Endothelial cell (in vitro differentiated cells): ENCODE results near the gene PET100. TPM values are rescaled to one million over a fixed set of nuclear protein-coding genes. Genes with fewer than 3 reads are reported as not detected.

ENCODE experiments used
- DNase-seq: peaks from one replicate; pipeline ENCODE4 v3.0.0; 2021; ENCODE audit warnings: low spot score
- H3K27ac Mint-ChIP-seq: one replicate; pipeline ENCODE4 v1.8.0; 2021; ENCODE audit warnings: mixed read lengths, inconsistent platforms; ENCODE audit not compliant: unreplicated experiment
- H3K27me3 Mint-ChIP-seq: one replicate; pipeline ENCODE4 v1.8.0; 2021; ENCODE audit warnings: mild to moderate bottlenecking, moderate library complexity, mixed read lengths, inconsistent platforms; ENCODE audit not compliant: unreplicated experiment
- H3K36me3 Mint-ChIP-seq: one replicate; pipeline ENCODE4 v1.8.0; 2021; ENCODE audit warnings: mild to moderate bottlenecking, low read depth, mixed read lengths, inconsistent platforms; ENCODE audit not compliant: unreplicated experiment
- H3K4me1 Mint-ChIP-seq: one replicate; pipeline ENCODE4 v1.8.0; 2021; ENCODE audit warnings: mild to moderate bottlenecking, mixed read lengths, inconsistent platforms; ENCODE audit not compliant: unreplicated experiment
- H3K4me3 Mint-ChIP-seq: one replicate; pipeline ENCODE4 v1.8.0; 2021; ENCODE audit warnings: mild to moderate bottlenecking, mixed read lengths, inconsistent platforms; ENCODE audit not compliant: unreplicated experiment
- H3K9me3 Mint-ChIP-seq: one replicate; pipeline ENCODE4 v1.8.0; 2021; ENCODE audit warnings: mixed read lengths, inconsistent platforms; ENCODE audit not compliant: unreplicated experiment
- total RNA-seq: library from RNA; stranded (reverse); fragmentation: NEBNext Ultra II Directional; extraction: Animal tissue kit (Norgen Biotek cat#: 25700); gene quantifications from one replicate; pipeline ENCODE4 v1.2.1, GENCODE V29; 2021; ENCODE audit not compliant: unreplicated experiment
- TF ChIP-seq, protein P1 (sequence below): fragments of 200-600 bp; sonication (generic); IDR thresholded peaks from one replicate; pipeline ENCODE4 v1.5.0; 2021; ENCODE audit warnings: antibody characterized with exemption; ENCODE audit not compliant: unreplicated experiment

Gene PET100
- total RNA-seq, 1 donor from 2014 or later = 122 TPM

DNA sequence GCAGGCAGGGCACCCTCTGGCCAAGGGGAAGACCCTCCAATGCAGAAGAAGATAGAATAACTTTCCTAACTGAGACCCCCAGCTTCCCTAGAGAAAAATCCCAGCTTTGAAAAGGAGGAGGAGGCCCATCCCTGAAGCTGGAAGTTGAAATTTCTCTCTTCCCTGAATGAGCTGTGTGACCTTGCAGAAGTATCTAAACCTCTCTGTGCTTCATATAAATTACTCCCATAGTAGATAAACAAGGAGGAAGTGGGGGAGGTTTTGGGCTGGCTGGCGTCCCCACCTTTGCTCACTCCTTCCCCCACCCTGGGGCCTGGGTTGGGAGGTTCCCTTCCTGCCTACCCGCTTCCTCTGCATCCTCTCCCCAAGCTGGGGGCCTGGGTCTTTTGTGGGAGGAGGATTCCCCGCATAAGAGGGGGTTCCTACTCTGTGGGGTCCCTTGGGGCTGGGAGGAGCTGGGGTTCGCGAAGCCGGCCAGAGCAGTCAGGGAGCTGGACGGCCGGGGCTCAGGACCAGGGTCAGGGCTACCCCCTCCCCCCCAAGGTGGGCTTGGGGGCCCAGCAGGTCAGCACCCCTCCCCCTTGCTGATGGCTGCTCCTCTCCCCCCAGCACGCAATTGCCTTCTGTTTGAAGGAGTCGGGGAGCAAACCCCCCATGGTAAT, 22.2 kb upstream of the PET100 start:
- peaks cover 10% of the 10 kb centered on the region for H3K27me3 Mint-ChIP-seq
- TF ChIP-seq, protein P1, sequence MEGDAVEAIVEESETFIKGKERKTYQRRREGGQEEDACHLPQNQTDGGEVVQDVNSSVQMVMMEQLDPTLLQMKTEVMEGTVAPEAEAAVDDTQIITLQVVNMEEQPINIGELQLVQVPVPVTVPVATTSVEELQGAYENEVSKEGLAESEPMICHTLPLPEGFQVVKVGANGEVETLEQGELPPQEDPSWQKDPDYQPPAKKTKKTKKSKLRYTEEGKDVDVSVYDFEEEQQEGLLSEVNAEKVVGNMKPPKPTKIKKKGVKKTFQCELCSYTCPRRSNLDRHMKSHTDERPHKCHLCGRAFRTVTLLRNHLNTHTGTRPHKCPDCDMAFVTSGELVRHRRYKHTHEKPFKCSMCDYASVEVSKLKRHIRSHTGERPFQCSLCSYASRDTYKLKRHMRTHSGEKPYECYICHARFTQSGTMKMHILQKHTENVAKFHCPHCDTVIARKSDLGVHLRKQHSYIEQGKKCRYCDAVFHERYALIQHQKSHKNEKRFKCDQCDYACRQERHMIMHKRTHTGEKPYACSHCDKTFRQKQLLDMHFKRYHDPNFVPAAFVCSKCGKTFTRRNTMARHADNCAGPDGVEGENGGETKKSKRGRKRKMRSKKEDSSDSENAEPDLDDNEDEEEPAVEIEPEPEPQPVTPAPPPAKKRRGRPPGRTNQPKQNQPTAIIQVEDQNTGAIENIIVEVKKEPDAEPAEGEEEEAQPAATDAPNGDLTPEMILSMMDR = no peak
- no peaks in the 10 kb centered on the region for H3K4me1 Mint-ChIP-seq
- no peak for DNase-seq
- peaks cover 7% of the 10 kb centered on the region for H3K36me3 Mint-ChIP-seq
- H3K9me3 Mint-ChIP-seq = no peaks in the 10 kb centered on the region
- no peak overlapping the region for H3K4me3 Mint-ChIP-seq
- H3K27ac Mint-ChIP-seq = no peak overlapping the region

DNA sequence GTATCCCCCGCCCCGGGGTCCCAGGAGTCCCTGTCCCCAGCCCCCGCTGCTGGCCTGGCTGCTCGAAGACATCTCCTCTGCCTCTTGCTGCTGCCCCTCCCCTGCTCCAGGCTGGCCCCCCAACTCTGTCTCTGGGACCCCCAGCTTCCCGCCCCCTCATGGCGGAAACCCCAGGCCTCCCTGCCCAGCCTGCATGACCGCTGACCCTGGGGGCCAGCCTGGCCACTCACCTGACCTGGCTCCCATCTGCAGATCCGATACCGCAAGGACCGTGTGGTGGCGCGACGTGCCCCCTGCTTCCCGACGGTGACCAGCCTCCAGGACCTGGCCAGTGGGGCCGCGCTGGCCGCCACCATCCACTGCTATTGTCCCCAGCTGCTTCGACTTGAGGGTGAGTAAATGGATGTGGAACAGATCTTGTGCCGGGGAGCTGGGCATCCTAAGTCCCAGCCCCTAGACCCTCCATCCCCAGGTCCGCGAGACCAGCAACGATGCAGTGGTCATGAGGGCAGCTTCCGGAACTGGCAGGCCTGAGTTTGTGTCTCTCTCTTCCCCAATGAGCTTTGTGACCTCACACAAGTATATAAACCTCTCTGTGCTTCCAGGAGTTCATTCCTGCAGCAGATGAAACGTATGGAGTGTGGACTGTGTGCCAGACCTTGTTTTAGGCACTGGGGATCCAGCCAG, 21.6 kb upstream of the PET100 start:
- TF ChIP-seq, protein P1 = no peak
- H3K36me3 Mint-ChIP-seq = peaks cover 7% of the 10 kb centered on the region
- no peak overlapping the region for H3K4me3 Mint-ChIP-seq

DNA sequence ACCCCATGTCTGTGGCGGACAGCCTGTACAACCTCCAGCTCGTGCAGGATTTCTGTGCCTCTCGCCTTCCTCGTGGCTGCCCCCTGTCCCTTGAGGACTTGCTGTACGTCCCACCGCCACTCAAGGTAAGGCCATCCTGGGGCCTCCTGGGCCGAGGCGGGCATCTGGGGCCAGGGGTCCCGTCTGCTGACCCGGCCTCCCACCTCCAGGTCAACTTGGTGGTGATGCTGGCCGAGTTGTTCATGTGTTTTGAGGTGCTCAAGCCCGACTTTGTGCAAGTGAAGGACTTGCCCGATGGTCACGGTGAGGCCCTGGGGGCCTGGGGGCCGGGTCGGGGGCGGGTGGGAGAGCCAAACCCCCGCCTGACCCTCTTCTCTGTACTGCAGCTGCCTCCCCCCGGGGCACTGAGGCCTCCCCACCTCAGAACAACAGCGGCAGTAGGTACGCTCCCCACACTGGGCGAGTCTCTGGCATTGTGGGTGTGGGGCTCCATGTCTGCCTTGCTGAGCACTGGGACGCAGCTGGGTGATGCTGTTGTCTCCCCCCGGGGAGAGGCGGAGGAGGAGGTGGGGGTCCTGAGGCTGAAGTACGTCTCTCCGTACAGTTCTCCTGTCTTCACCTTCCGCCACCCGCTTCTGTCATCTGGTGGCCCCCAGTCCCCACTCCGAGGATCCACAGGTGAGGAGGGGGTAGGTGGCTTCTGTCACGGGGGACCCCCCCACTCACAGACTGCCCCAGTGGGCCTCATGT, 18.9 kb upstream of the PET100 start:
- TF ChIP-seq, protein P1 = no peak
- no peak overlapping the region for H3K4me3 Mint-ChIP-seq
- DNase-seq = no peak
- no peaks in the 10 kb centered on the region for H3K9me3 Mint-ChIP-seq
- H3K4me1 Mint-ChIP-seq = no peaks in the 10 kb centered on the region
- H3K36me3 Mint-ChIP-seq = peaks cover 3% of the 10 kb centered on the region
- H3K27ac Mint-ChIP-seq = no peak overlapping the region
- peaks cover 8% of the 10 kb centered on the region for H3K27me3 Mint-ChIP-seq

More for the DNA sequence above, 21.6 kb upstream of the PET100 start:
- DNase-seq = no peak
- no peak overlapping the region for H3K27ac Mint-ChIP-seq
- H3K4me1 Mint-ChIP-seq = no peaks in the 10 kb centered on the region
- no peaks in the 10 kb centered on the region for H3K9me3 Mint-ChIP-seq
- H3K27me3 Mint-ChIP-seq = peaks cover 10% of the 10 kb centered on the region

DNA sequence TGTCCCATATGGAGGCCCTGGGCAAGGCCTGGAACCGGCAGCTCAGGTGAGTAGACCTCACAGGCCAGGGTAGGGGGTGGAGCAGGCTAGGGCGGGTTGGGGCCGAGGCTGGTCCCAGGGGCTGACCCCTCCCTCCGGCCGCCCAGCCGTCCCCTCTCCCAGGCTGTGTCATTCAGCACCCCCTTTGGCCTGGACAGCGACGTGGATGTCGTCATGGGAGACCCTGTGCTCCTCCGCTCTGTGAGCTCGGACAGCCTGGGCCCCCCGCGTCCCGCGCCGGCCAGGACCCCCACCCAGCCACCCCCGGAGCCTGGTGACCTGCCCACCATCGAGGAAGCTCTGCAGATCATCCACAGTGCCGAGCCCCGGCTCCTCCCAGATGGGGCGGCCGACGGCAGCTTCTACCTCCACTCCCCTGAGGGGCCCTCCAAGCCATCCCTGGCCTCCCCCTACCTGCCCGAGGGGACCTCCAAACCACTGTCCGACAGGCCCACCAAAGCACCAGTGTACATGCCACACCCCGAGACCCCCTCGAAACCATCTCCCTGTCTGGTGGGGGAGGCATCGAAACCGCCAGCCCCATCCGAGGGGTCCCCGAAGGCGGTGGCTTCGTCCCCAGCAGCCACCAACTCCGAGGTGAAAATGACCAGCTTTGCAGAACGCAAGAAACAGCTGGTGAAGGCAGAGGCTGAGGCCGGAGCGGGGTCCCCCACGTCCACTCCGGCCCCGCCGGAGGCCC, 17.9 kb upstream of the PET100 start:
- Mint-ChIP-seq H3K4me1 (no peaks in the 10 kb centered on the region), H3K36me3 (peaks cover 3% of the 10 kb centered on the region), H3K27ac (no peak overlapping the region), H3K9me3 (no peaks in the 10 kb centered on the region), H3K4me3 (no peak overlapping the region), H3K27me3 (peaks cover 8% of the 10 kb centered on the region)
- TF ChIP-seq, protein P1 = no peak
- no peak for DNase-seq
